ENCODE results near the gene DUSP9.
A peak's percentile ranks its signal among the peaks of the same experiment; 100 is the strongest.

DUSP9 gene

GRCh38 chrX:153649178-153649914 is 2.3 kb downstream of the DUSP9 start:
- DNase-seq = peak; percentile 36

GRCh38 chrX:153649915-153650782 is 3.1 kb downstream of the DUSP9 start:
- no peak for DNase-seq

- no peak for DNase-seq
Measured at GRCh38 chrX:153650959-153651358, 4.0 kb downstream of the DUSP9 start.

DNA sequence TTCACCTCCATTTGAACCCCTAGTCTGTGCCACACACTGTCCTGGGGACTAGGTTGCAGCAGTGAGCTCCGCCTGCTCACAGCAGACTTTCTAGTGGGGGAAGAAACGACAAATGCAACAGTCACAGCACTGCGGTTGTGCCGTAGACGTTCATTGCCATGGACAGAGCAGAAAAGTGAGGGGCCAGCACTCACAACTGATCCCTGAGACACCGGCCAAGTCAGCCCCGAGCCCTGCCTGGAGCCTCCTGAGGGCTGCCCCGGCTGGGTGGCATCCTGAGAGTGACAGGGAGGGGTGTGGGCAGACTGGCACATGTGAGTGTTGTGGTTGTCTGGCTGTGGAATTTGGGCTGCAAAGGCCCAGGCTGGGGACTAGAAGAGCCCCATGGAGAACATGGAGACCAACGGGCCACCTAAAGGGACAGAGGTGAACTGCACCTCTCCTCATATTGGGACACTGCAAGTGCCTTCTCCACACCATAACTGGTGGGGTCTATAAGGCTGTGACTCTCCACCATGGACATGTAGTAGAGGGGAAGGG is 4.6 kb downstream of the DUSP9 start:
- DNase-seq = no peak

GRCh38 chrX:153653556-153653955 is 6.6 kb downstream of the DUSP9 start:
- DNase-seq = no peak

- DNase-seq = no peak
Measured at GRCh38 chrX:153657161-153657560, 10.2 kb downstream of the DUSP9 start.

GRCh38 chrX:153659268-153659667 is 12.3 kb downstream of the DUSP9 start:
- no peak for DNase-seq

DNA sequence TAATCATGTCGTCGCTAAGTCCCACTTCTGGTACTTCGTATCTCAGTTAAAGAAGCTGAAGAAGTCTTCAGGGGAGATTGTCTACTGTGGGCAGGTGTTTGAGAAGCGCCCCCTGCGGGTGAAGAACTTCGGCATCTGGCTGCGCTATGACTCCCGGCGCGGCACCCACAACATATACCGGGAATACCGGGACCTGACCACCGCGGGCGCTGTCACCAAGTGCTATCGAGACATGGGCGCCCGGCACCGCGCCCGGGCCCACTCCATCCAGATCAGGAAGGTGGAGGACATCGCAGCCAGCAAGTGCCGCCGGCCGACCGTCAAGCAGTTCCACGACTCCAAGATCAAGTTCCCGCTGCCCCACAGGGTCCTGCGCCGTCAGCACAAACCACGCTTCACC is 15.3 kb downstream of the DUSP9 start:
- DNase-seq = peak; percentile 69

- DNase-seq = no peak
Measured at GRCh38 chrX:153665726-153666306, 18.8 kb downstream of the DUSP9 start.

DNA sequence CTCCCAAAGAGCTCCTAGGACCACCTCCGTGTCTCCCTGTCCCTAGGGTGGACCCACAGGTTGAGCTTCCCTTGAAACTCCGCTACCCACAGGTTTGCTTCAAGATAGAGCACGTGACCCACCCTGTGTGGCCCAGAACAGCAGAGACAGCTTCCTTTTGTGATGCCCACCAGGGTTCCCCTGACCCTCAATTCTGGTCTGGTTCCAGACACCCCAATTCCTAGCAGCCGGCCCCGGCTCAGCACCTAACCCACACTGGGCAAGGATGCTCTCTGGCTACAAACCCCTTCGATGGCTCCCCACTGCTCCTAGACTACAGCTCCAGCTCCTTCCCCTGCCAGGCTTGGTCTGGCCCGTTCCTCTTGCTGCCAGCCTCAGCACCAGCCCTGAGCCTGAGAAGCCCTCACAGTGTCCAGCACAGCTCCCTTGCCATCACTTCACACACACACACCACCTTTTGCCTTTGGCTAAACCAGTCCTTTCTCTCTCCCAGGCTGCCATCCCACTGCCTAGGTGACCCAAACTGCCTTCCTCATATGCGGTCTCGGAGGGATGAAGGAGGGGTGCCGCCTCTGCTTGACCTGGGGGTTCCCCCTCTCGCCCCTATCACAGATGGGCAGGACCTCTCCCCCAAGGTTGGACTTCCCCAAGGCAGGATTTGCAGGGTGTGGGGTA is 20.4 kb downstream of the DUSP9 start:
- no peak for DNase-seq

GRCh38 chrX:153667956-153668396 is 21.0 kb downstream of the DUSP9 start:
- DNase-seq = peak; percentile 79

- DNase-seq = no peak
Measured at GRCh38 chrX:153668423-153669173, 21.6 kb downstream of the DUSP9 start.

- DNase-seq = peak; percentile 58
Measured at GRCh38 chrX:153669174-153669890, 22.3 kb downstream of the DUSP9 start.

GRCh38 chrX:153669901-153670731 is 23.1 kb downstream of the DUSP9 start:
- no peak for DNase-seq

DNA sequence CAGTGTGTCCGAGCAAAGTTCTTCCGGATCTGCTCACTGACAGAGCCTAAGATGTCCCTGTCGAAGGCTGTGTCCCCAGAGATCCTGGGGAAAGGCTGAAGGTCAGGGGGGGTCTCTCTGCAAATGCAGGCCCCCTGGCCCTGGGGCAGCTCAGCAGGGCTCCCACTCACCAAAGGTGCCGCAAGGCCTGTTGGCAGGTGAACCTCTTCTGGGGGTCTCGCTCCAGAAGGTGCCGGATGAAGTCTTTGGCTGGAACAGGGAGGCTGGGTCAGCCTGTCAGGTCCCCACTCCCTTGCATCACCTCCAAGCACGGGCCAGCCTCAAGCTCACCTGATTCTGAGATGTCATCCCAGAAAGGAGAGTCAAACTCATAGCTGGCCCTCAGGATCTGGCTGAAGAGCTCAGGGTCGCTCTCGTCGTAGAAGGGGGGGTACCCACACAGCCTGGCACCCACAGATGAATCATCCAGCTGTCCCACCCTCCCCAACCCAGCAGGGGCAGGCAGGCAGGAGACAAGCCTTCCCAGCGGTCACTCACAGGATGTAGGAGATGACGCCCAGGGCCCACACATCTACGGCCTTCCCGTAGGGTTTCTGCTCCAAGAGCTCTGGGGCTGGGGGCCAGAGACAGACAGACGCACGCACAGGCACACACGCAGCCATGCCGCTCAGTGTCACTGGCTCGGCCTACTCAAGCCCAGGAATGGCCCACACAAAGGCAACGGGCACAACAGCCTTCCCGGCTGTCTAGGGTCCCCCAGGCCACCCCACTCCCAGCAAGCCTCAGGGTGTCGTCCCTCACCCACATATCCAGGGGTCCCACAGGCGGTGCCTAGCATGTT is 24.0 kb downstream of the DUSP9 start:
- no peak for DNase-seq

- DNase-seq = no peak
Measured at GRCh38 chrX:153671589-153672530, 24.9 kb downstream of the DUSP9 start.

- no peak for DNase-seq
Measured at GRCh38 chrX:153672531-153673427, 25.8 kb downstream of the DUSP9 start.
